ENCODE results near the gene PSAP.

PSAP gene

DNA sequence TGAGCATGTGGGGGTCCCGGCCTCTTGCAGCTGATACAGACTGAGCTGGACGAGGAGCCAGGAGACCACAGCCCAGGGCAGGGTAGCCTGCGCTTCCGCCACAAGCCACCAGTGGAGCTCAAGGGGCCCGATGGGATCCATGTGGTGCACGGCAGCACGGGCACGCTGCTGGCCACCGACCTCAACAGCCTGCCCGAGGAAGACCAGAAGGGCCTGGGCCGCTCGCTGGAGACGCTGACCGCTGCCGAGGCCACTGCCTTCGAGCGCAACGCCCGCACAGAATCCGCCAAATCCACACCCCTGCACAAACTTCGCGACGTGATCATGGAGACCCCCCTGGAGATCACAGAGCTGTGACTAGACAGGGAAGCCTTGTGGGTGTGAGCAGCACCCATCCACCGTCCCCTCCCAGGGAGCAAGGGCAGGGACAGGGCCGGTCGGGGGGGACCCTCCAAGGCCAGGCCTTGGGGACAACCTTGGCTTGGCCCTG lies 36.1 kb downstream of the PSAP start:
- TF ChIP-seq POLR2AphosphoS5 (IDR thresholded peaks at IDR 0.05; ENCODE audit: borderline replicate concordance, low read depth, low read length) (no peak), FOXP2 (optimal IDR thresholded peaks at IDR 0.05; ENCODE audit: control extremely low read depth, extremely low read length, insufficient read depth) (no peak), EZH2 (IDR thresholded peaks at IDR 0.05) (no peak)
- no peak overlapping the region for H3K27ac ChIP-seq

DNA sequence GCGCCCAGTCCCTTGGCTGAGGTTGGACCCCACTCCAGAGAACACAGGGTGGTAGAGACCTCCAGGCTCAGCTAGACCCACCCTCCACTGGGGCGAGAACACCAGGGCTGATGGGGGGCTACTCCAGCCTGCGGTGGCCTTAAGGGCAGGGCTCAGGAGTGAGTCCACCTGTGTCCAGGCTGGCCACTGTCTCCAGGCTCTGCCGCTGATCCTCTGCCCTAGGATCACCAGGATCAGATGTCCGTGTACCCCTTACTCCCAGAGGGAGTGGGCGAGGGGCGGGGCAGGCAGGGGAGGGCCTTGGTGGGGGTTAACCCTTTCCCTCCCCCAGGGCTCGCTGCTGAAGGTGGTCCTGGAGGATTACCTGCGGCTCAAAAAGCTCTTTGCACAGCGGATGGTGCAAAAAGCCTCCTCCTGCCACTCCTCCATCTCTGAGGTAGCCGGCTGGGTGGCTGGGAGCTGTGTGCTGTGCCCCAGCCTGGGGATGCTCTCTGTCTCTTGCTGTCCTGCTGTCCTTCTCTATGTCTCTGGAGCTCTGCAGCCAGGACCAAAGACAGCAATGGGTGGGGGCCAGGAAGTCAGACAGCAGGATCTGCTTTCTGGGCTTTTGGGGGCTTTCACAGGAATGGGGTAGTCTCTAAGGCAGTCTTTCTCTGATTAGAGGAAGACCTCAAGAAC lies 38.0 kb downstream of the PSAP start:
- no peak for TF ChIP-seq FOXP2 (optimal IDR thresholded peaks at IDR 0.05; ENCODE audit: control extremely low read depth, extremely low read length, insufficient read depth)
- TF ChIP-seq EZH2 (IDR thresholded peaks at IDR 0.05), result no peak
- TF ChIP-seq POLR2AphosphoS5 (IDR thresholded peaks at IDR 0.05; ENCODE audit: borderline replicate concordance, low read depth, low read length), result no peak
- no peak overlapping the region for H3K4me3 ChIP-seq
- no peak overlapping the region for H3K27ac ChIP-seq
- H3K9me3 ChIP-seq (ENCODE audit: low read depth, low read length), result no peaks in the 10 kb centered on the region
- peaks cover 5% of the 10 kb centered on the region; the same call in 1 of the 2 replicates for H3K36me3 ChIP-seq (ENCODE audit: insufficient read depth, low read length)
- no peak for DNase-seq (ENCODE audit: low read depth, low spot score)
- no peak overlapping the region for H3K9ac ChIP-seq (ENCODE audit: insufficient read length)

More for the DNA sequence above, 36.1 kb downstream of the PSAP start:
- Histone ChIP-seq H3K4me3 (no peak overlapping the region), H3K36me3 (ENCODE audit: insufficient read depth, low read length) (peaks cover 9% of the 10 kb centered on the region; the same call in 1 of the 2 replicates), H3K9ac (ENCODE audit: insufficient read length) (no peak overlapping the region), H3K9me3 (ENCODE audit: low read depth, low read length) (no peaks in the 10 kb centered on the region)
- DNase-seq (ENCODE audit: low read depth, low spot score), result no peak

DNA sequence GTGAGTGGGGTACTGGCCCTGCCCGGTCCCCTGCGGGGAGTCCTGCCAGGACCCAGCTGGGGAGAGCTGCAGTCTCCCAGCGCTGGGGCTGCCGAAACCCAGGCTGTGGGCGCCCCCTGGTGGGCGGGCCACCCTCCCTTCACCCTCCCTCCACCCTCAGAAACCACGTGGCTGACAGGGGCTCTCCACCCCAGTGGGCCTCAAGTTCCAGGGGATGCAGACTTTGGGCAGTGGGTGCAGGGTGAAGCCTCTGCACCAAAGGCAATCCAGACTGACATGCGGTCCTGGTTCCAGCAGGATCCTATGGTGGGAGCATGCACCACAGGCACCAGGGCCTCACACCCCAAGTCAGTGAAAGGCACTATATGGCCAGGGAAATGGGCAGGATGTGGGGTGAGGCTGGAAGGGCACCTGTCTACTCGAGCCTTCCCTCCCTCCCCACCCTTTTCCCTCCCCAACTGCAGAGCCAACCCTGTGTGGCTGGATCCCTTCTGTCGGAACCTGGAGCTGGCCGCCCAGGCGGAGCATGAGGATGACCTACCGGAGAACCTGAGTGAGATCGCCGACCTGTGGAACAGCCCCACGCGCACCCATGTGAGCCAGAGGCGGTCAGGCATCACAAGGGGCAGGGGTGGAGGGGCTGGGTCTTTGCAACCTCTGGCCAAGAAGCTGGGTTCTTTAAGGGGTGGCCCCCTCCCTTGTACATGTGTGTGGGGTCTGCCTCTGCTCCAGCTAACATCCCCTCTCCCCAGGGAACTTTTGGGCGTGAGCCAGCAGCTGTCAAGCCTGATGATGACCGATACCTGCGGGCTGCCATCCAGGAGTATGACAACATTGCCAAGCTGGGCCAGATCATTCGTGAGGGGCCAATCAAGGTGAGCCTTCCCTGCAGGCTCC lies 38.8 kb downstream of the PSAP start:
- Histone ChIP-seq H3K9me3 (ENCODE audit: low read depth, low read length) (no peaks in the 10 kb centered on the region), H3K36me3 (ENCODE audit: insufficient read depth, low read length) (peaks cover 4% of the 10 kb centered on the region; the same call in 1 of the 2 replicates), H3K4me3 (no peak overlapping the region), H3K27ac (no peak overlapping the region), H3K9ac (ENCODE audit: insufficient read length) (no peak overlapping the region)
- DNase-seq (ENCODE audit: low read depth, low spot score), result no peak
- TF ChIP-seq FOXP2 (optimal IDR thresholded peaks at IDR 0.05; ENCODE audit: control extremely low read depth, extremely low read length, insufficient read depth) (no peak), POLR2AphosphoS5 (IDR thresholded peaks at IDR 0.05; ENCODE audit: borderline replicate concordance, low read depth, low read length) (no peak), EZH2 (IDR thresholded peaks at IDR 0.05) (no peak)

DNA sequence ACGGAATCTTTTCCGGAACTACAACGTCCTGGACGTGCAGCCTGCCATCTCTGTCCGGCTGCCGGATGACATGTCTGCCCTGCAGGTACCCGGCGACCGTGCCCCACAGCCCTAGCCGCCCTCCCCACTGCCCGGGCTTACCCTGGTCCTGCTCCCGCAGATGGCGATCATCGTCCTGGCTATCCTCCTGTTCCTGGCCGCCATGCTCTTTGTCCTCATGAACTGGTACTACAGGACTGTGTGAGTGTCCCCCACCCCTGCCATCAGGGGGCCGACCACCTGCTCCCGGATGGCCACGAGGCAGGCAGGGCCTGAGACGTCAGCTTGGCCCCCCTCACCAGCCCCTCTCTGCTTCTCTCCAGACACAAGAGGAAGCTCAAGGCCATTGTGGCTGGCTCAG lies 39.7 kb downstream of the PSAP start:
- H3K4me3 ChIP-seq, result no peak overlapping the region
- TF ChIP-seq FOXP2 (optimal IDR thresholded peaks at IDR 0.05; ENCODE audit: control extremely low read depth, extremely low read length, insufficient read depth) (no peak), EZH2 (IDR thresholded peaks at IDR 0.05) (no peak)
- H3K36me3 ChIP-seq (ENCODE audit: insufficient read depth, low read length), result no peaks in the 10 kb centered on the region; the same call in 1 of the 2 replicates
- no peak for DNase-seq (ENCODE audit: low read depth, low spot score)
- no peak overlapping the region for H3K27ac ChIP-seq
- no peaks in the 10 kb centered on the region for H3K9me3 ChIP-seq (ENCODE audit: low read depth, low read length)
- no peak overlapping the region for H3K9ac ChIP-seq (ENCODE audit: insufficient read length)

- no peak overlapping the region for H3K27ac ChIP-seq
- no peaks in the 10 kb centered on the region for H3K36me3 ChIP-seq (ENCODE audit: insufficient read depth, low read length)
- no peak for TF ChIP-seq EZH2 (IDR thresholded peaks at IDR 0.05)
- TF ChIP-seq POLR2AphosphoS5 (IDR thresholded peaks at IDR 0.05; ENCODE audit: borderline replicate concordance, low read depth, low read length), result no peak
- H3K9ac ChIP-seq (ENCODE audit: insufficient read length), result no peak overlapping the region
- no peak for DNase-seq (ENCODE audit: low read depth, low spot score)
- no peaks in the 10 kb centered on the region for H3K9me3 ChIP-seq (ENCODE audit: low read depth, low read length)
- H3K4me3 ChIP-seq, result no peak overlapping the region
Observed at GRCh38 chr10:71810048-71810750, 40.9 kb downstream of the PSAP start.

GRCh38 chr10:71809628-71810027 lies 41.4 kb downstream of the PSAP start:
- H3K4me3 ChIP-seq, result no peak overlapping the region
- no peaks in the 10 kb centered on the region for H3K9me3 ChIP-seq (ENCODE audit: low read depth, low read length)
- TF ChIP-seq POLR2AphosphoS5 (IDR thresholded peaks at IDR 0.05; ENCODE audit: borderline replicate concordance, low read depth, low read length), result no peak
- TF ChIP-seq EZH2 (IDR thresholded peaks at IDR 0.05), result no peak
- no peak for DNase-seq (ENCODE audit: low read depth, low spot score)
- no peak overlapping the region for H3K9ac ChIP-seq (ENCODE audit: insufficient read length)
- no peaks in the 10 kb centered on the region for H3K36me3 ChIP-seq (ENCODE audit: insufficient read depth, low read length)
- no peak overlapping the region for H3K27ac ChIP-seq

- DNase-seq (ENCODE audit: low read depth, low spot score), result no peak
- H3K9ac ChIP-seq (ENCODE audit: insufficient read length), result no peak overlapping the region
- H3K27ac ChIP-seq, result no peak overlapping the region
- H3K36me3 ChIP-seq (ENCODE audit: insufficient read depth, low read length), result no peaks in the 10 kb centered on the region
- H3K9me3 ChIP-seq (ENCODE audit: low read depth, low read length), result no peaks in the 10 kb centered on the region
- TF ChIP-seq FOXP2 (optimal IDR thresholded peaks at IDR 0.05; ENCODE audit: control extremely low read depth, extremely low read length, insufficient read depth), result no peak
- TF ChIP-seq EZH2 (IDR thresholded peaks at IDR 0.05), result no peak
- TF ChIP-seq POLR2AphosphoS5 (IDR thresholded peaks at IDR 0.05; ENCODE audit: borderline replicate concordance, low read depth, low read length), result no peak
- no peak overlapping the region for H3K4me3 ChIP-seq
Observed at GRCh38 chr10:71807557-71808510, 43.2 kb downstream of the PSAP start.
